Stimulated activated CD8-positive, alpha-beta memory T cell treated with anti-CD3 and anti-CD28 coated beads, Interleukin-12 subunit alpha, Interleukin-12 subunit beta, amount 100 ng/mL, for 1 hour (primary cell): Measurements from ENCODE around the gene GALNT9.
"Not testable (repeated sequence)": the region's sequence is repeated elsewhere in the genome, so short reads cannot be mapped to it uniquely, and the experiment has no call there.

ENCODE experiments used
- DNase-seq: peaks from one replicate; pipeline ENCODE4 v3.0.0-alpha.2; 2020; ENCODE audit warnings: low read depth

GALNT9 gene

DNA sequence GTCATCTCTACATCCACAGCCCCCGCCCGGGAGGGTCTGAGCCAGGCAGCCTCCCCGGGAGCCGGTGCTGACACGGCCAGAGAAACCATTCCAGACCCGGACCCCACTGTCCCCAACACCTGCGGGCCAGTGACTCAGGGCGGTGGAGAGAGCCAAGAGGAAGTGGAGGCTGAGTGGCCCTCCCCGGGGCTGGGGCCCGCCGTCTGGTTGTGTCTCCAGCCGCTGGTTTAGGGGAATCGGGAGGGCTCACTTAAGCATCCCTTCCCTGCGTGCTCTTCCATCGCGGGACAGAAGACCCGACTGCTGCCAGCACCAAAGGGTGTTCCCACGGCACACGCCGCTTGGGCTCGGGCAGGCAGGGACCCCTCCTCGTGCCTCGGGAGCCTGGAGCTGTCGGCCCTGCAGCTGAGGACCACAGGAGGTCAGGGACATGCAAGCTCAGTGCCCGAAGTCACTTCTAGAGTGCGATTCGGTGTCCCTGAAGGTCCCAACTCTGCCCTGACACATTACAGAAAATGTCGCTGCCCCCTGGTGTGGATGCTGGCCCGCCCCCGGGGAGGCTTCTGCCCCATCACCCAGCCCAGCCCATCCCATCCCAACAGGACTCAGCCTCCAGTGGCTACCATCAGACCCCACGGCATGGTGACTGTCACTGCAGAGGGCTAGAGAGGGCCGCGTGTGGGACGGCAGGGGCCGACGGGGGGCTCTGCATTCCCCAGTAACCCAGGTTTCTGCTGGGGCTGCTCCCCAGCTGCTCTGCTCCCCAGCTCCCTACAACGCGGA, 50.8 kb downstream of the GALNT9 start:
- no peak for DNase-seq

DNA sequence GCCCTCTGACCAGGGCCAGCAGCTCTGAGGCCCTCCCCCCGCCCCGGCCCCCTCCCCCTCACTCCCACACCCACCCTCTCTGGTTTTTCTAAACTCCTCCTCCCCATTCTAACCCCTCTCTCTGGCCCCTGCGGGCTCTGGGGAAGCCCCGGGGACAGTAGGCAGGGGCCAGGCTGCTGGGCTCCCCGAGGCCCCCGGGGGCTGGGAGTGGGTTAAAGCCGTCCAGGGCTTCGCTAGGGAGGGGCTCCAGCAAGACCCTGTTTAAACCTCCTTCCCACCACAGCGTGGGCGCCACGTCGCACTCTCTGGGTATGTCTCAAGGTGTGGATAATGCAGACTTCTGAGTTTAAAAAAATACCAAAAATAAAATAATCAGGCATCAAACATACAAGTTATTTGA, 51.4 kb downstream of the GALNT9 start:
- DNase-seq: no peak

DNA sequence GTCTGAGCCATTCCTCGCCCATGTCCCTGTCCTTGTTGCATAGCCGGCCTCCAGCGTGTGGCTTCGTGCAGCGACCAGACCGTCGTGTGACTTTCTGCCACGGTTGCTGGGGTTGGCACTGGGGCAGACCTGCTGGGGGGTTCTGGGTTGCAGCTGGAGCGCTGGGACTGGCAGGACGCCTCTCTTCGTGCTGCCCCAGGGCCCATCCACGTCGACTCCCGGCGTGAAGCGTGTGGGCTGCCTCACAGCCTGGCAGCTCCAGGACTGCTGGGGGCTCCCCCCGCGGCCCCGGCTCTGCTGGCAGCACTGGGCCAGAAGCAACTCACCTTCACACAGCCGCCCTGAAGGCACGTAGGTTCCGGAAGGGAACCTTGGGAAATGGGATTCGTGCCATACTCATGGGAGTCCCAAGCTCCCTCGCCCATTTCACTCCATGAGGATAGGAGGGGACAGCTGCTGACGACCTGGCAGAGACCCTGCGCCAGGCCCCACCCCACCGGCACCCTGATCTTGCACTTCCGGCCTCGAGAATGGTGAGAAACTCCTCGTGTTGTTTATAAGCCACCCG, 51.9 kb downstream of the GALNT9 start:
- DNase-seq: no peak

DNA sequence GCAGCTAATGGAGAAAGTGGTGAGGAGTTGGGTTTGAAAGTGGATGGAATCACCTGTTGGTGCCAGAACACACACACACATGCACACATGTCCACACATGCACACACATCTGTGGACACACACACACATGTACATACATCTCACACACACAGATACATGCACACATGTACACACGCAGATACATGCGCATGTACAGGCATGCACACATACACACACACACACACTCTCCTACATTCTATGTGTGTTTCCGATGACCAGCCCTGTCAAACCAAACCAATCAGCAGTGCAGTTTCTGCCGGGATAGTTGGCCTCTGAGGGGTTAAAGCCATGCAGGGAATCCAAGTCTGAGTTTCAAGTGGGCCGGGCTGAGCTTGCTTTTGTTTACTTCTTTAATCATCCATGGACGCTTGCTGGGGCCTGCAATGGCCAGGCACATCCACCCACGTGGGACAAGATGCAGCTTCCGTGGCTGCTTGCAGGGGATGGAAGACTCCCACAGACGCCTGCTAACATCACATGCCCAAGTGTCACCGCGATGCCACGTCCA, 52.5 kb downstream of the GALNT9 start:
- DNase-seq: no peak

DNA sequence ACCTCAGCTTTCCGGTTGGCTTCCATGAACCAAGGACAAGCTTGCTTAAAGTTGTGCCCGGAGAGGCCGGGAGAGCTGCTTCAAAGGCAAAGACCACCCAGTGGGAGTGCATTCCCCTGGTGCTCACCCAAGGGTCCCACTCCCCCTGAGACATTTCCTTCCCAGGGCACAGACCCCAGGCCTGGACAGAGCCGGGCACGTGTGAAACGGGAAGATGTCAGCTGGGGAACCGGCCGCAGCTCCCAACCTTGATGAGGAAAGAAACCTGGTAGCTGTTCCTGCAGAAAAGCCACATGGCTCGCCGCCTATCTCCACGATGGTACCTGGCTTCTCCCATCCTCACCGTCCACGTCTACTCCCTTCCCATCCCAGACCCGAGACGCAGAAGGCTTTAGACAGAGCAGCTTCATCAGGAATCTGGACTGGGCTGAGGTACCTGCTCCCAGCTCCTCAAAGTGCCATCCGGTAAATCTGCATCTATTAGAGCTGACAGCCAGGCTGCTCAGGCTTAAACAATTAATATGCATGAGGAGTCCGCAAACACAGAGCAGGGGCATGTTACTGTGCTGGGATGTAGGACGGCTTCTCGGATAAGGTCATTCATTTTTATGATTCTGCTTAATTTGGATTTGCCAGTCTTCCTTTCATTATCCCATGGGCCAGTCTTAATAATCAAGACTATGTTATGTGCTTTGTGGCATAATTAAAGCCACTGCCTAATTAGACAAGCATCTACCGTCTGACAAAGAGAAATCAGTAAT, 53.1 kb downstream of the GALNT9 start:
- DNase-seq: no peak

DNA sequence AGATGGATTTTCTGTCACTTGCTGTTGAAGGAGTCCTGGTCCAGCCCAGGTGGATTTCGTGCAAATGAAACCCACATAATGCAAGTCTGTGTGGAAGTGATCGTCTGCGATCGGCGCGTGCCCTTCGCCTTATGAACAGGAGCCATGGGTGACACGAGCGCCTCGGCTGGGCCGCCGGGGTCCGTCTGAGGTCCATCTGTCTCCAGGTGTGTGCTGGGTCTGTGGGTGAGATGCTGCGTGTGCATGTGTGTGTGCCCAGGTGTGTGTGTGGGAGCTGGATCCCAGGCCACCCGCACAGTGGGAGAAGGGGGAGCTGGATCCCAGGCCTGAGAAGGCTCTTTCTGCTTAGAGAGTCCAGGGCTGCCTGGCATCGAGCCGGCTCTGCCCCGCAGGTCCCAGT, 53.8 kb downstream of the GALNT9 start:
- no peak for DNase-seq

DNA sequence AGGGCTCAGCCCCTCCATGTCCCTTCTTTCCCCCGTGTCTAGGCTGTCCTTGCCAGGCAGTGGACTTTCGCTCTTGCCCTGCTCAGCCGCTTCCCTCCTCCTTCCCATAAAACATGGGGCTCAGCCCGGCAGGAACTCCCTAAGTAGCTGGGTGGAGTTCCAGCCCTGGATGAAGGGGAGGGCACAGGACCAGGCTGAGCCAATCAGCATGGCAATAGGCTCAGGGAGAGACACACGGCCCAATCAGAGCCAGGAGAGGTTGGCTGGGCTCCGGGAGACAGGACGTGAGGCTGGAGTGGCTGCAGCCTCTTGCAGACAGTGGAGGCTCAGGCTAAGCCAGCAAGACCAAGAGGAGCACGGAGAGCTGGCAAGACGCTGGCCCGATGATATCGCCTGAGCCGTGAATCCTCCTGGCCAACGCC, 54.3 kb downstream of the GALNT9 start:
- DNase-seq: no peak

DNA sequence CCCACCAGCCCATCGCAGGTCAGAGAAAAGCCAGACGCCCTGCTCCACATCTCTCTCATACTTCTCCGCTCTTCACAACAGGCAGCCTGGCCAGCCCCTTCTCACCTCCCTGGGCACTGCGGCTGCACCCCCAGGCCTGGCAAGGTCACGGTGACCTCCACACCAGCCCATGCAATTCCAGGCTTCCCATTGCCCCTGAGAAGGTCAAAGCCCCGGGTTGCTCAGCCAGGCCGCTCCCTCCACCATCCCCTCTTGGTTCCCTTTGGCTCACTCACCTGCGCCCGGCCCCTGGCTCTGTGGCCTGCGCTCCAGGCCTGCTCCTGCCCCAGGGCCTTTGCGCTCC, 55.4 kb downstream of the GALNT9 start:
- no peak for DNase-seq

DNA sequence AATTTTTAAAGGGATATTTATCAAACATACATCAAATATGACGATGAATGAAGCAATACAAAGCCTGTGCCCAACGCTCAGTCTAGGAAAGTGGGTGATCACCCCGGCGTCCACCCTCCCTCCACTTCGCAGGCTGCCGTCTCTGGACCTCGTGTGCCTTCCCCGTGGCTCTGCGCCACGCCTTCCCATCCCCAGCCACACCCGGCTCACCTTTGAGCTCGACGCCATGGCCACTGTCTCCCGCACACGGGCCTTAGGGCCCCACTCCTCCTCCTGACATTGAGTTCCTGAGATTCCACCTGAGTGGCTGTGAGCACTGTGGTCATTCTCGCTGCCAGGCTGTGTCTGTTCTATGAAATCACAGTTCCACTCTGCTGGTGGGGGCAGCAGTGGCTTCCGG, 56.7 kb downstream of the GALNT9 start:
- no peak for DNase-seq

DNA sequence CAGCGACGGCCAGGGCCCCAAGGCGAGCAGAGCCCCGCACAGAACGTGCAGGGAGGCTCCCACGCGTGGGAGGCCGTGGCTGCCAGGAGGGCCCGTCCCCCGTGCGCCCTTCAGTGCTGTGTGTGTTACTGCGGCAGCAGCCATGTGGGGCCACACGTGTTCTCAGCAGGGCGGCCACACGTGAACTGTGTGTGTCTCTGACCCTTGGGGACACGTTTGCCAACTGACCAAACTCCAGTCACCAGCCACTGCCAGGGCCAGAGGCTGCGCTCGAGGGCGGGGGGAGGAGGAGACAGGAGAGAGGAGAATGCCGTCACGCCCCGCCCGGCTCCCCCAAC, 57.7 kb downstream of the GALNT9 start:
- no peak for DNase-seq

DNA sequence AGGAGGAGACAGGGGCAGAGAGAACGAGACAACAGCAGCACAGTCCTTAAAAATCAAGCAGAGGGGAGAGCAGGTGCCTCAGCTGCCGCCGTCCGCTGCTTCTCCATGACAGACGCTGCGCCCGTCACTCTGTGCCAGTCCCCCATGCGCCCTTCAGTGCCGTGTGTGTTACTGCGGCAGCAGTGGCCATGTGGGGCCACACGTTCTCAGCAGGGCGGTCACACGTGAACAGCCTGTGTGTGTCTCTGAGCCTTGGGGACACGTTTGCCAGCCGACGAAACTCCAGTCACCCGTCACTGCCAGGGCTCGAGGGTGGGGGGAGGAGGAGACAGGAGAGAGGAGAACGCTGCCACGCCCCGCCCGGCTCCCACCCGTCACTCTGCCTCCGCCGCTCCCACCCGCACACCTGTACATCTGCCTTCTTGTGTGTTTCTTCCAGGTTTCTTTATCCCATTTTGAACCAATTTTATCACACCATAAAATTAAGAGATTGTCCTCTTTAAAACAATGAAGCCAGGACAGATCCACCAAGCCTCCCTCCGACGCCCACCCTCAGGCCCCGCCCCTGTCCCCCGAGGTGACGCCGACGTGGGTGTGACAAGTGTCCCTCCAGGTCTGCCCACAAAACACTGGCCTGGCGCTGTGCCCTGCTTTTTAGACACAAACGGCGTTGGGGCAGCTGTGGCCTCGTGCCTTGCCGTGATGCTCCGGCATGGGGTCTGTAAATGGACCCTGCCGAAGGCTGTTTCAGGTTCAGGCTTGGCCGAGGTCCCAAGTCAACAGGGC, 58.2 kb downstream of the GALNT9 start:
- DNase-seq: no peak

DNA sequence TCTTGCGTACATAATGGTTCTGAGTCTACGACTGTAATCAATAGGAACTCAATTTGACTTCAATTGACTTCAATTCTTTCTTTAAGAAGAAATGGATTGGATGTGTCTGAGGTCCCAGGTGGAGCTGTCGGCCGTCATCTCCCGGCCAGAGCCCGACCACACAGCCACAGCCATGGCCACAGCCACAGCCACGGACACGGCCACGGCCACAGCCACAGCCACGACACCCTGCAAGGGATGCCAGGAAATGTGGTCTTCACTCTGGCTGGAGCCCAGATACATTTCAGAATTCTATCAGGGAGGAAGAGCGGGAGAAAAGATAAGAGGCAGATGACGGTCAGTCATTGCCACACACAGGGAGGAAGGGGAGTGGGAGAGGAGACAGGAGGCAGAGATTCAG, 58.9 kb downstream of the GALNT9 start:
- DNase-seq: no peak

DNA sequence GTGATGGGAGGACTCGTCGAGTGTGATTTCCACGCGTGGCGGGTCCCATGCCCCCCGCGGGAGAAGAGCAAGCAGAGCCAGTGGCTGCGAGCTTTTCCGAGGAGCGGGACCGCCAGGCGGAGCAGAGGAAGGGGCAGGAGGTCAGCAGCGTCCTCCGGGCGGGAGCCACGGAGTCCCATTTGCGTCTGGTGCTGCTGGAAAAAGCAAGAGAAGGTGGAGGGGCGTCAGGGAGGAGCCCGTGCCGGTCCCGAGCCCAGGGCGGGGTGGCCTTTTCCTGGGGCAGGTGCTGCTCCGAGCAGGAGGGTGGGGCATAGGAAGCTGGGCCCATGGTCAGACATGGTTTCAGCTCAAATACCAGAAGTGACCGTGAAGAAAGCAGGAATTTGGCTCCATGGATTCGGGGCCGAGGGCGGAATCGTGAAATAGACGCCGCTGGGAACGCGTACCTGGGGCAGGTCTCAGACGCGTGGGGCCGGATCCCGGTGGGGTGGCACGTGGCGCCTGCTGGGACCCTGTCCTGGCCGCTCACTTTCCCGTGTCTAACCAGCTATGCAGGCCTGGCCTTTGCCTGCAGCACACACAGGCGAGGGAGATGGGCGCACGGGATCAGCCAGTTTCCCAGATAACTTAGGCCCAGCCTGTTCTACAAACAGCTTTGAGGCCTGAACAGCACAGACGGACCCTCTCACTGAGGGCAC, 60.0 kb downstream of the GALNT9 start:
- DNase-seq: no peak

DNA sequence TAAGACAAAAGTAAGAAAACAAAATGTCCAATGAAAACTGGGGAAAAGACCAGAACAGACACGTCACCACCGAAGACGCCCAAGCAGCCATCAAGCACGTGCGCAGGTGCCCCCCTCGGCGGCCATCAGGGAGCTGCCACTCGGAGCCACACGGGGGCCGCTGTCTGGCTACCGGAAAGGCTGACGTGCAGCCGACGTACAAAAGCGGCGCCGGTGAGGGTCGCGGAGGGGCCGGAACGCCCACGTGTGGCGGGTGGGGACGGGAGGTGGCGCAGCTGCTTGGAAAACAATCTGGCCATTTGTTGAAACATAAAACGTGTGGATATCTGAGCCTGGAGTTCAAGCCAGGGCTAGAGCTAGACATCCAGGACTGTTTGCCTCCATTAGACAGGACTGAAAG, 60.7 kb downstream of the GALNT9 start:
- DNase-seq: no peak

DNA sequence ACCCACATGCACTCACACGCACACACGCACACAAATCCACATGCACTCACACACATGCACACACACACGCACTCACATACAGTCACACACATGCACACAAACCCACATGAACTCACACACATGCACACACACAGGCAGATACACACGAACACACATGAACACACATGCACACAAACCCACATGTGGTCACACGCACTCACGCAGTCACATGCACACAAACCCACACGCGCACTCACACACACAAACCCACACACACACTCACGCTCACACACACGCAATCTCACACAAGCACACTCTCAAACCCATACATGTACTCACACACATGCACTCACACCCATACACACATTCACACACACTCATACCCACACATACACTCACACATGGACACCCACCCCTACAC, 61.5 kb downstream of the GALNT9 start:
- no peak for DNase-seq

DNA sequence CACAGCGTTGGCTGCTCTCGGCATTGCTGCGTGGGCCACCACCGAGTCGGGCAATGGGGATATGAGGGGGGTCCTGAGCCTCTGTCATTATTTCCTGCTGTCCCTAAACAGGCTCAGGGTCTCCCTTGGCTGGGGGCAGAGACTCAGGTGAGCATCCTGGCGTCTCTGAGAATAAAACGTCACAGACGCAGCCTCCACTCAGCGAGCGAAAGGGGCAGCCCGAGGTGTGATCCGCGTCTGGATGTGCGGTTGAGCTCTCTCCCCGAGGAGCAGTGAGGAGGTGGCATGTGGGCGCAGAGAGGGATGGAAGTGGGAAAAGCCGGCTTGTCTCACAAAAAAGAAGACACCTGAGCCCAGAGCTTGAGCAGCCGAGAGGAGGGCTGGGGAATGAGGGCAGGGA, 62.6 kb downstream of the GALNT9 start:
- DNase-seq: no peak

DNA sequence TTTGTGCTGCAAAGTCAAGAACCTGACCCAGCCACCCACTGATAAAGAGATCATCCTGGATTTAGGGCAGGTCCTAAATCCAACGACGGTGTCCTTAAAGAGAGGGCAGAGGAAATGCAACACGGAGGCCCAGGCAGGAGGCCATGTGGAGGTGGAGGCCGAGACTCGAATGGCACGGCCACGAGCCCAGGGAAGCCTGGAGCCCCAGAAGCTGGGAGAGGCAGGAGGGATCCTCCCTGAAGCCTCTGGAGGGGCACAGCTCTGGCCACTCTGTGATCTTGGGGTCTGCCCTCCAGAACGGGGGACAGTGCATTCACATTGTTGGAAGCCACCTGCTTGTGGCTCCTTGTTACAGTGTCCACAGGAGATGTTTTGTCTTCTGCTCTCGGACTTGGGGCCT, 63.0 kb downstream of the GALNT9 start:
- no peak for DNase-seq

DNA sequence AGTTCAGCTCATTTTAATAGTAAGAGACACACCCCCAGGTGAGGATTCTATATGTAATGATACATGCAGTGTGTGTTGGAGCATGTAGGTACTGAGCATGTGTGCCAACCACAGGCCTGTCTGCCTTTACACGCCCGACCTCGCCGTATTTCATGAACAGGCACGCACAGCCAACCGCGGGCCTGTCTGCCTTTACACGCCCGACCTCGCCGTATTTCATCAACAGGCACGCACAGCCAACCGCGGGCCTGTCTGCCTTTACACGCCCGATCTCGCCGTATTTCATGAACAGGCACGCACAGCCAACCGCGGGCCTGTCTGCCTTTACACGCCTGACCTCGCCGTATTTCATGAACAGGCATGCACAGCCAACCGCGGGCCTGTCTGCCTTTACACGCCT, 63.6 kb downstream of the GALNT9 start:
- not testable (repeated sequence) for DNase-seq

DNA sequence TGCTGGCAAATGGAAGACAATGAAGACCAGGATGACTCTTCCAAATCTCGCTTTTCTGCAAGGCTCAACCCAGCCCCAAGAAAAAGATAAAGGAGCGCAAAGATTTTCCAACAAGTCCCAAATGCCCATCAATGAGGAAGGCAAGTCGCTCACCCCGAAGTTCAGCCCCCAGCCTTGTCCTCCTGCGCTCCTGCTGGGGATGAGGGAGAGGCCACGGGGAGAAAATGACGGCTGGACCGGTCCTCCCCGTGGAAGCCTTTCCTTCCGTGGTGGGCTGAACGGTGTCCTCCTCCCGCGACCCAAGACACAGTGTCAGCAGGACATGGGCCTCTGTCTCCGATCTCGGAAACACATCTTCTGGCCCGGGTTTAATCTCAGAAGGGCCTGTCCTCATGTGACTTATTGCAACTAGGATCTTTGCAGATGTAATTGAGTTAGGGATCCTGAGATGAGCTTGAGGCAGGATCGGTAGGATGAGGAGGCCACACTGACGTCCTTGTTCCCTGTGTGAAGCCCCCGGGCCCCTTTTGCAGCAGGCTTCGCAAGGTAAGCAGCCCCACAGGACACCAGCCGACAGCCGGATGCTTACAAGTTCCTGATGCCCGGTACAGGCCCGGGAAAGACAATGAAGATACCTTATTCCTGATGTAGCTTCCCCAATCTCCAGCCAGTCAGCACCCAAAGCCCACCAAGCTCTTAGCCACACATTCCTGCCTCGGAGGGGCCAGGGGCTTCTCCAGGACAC, 64.2 kb downstream of the GALNT9 start:
- no peak for DNase-seq

DNA sequence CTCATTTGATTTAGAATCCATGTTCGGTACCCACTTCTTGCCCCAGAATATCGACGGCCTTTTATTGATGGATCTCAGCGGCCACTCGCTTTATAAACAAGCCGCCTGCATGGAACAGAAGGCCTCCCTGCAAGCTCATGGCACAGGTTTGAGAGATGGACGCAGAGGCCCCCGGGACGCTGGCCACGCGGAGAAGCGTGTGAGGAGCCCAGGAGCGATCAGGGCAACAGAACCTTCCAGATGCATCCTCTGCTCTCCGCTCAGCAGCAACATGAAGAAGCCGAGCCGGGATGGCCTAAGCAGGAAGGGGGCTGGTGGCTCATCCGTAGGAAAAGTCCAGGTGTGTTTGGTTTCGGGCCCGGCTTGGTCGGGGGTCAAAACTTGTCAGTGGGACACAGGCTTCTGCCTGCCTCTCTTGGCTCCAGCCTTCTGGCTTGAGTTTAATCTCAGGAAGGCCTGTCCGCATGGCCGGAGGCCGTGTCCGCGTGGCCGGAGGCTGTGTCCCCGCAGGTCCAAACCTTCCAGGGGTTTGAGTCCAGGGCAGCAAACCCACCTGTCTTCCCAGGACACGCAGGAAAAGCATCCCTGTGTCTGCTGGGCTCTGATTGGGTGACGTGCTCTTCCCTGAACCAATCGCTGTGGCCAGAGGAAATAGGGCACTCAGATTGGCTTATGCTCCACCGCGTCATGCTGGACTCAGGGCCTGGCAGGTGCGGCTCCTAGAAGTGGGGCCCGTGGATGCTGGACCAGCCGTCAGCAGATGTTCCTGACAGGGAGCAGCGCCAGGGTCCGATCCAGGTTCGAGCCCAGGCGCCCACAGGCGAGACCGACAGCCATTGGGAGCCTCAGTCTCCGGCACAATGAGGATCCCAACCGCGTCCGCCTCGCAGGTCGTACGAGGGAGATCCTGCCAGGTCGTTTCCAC, 65.0 kb downstream of the GALNT9 start:
- DNase-seq: no peak
